OCI-LY7 (cell line): ENCODE results near the gene FCHO2. TPM values are rescaled to one million over a fixed set of nuclear protein-coding genes. Genes with fewer than 3 reads are reported as not detected.
A peak's percentile ranks its signal among the peaks of the same experiment; 100 is the strongest.

Experiments used
- BruUV-seq: library from RNA; stranded (reverse); fragments of 400-500 nt; replicated peaks from 2 replicates; lab custom pipeline; 2021; lab: Mats Ljungman, UMichigan
- CTCF ChIA-PET: fragments of 300-600 bp; sonication (Branson Sonifier 250); formaldehyde crosslinking; loops from one replicate; lab custom pipeline; 2022; ENCODE audit warnings: antibody characterized with exemption; ENCODE audit not compliant: unreplicated experiment; lab: Charles Lee
- POLR2A ChIA-PET: fragments of 300-600 bp; sonication (Branson Sonifier 250); formaldehyde crosslinking; loops from one replicate; lab custom pipeline; 2022; ENCODE audit warnings: antibody characterized with exemption; lab: Charles Lee
- DNase-seq: peaks from one replicate; pipeline ENCODE4 v3.0.0-alpha.2; 2015; ENCODE audit warnings: low spot score
- H2AFZ ChIP-seq: fragments of 200-600 bp; sonication (generic), shearing (Covaris generic); 2 replicates; pipeline ENCODE4 v1.6.1; 2014; ENCODE audit warnings: mild to moderate bottlenecking, antibody characterized with exemption, low read length, moderate library complexity
- H3K27ac ChIP-seq: fragments of 200-600 bp; sonication (generic); 2 replicates; pipeline ENCODE4 v1.5.1; 2014; ENCODE audit warnings: mixed run types, low read depth, mild to moderate bottlenecking, moderate library complexity, low read length, inconsistent platforms; ENCODE audit not compliant: poor library complexity, severe bottlenecking
- H3K36me3 ChIP-seq: fragments of 200-600 bp; sonication (generic); 2 replicates; pipeline ENCODE4 v1.6.1; 2014; ENCODE audit warnings: mild to moderate bottlenecking, antibody characterized with exemption, low read length, moderate library complexity, mixed read lengths; ENCODE audit not compliant: insufficient read depth
- H3K4me1 ChIP-seq: fragments of 200-600 bp; sonication (generic); 2 replicates; pipeline ENCODE4 v1.5.1; 2014; ENCODE audit warnings: mild to moderate bottlenecking, low read length; ENCODE audit not compliant: insufficient read depth, poor library complexity, severe bottlenecking
- H3K4me2 ChIP-seq: fragments of 200-600 bp; sonication (generic); 2 replicates; pipeline ENCODE4 v1.6.1; 2014; ENCODE audit warnings: mild to moderate bottlenecking, low read length
- H3K4me3 ChIP-seq: fragments of 200-600 bp; sonication (generic); 2 replicates; pipeline ENCODE4 v1.5.1; 2014; ENCODE audit warnings: mild to moderate bottlenecking, low read depth, low read length; ENCODE audit not compliant: poor library complexity, severe bottlenecking
- H3K79me2 ChIP-seq: fragments of 200-600 bp; sonication (generic); 2 replicates; pipeline ENCODE4 v1.6.1; 2016; ENCODE audit warnings: low read depth, mild to moderate bottlenecking, low read length, moderate library complexity, mixed read lengths; ENCODE audit not compliant: insufficient read depth
- H3K9me2 ChIP-seq: fragments of 200-600 bp; sonication (generic); 2 replicates; pipeline ENCODE4 v1.6.1; 2016; ENCODE audit warnings: mild to moderate bottlenecking, low read length, mixed read lengths; ENCODE audit not compliant: insufficient read depth
- H3K9me3 ChIP-seq: fragments of 200-600 bp; sonication (generic); 2 replicates; pipeline ENCODE4 v1.6.1; 2014; ENCODE audit warnings: mild to moderate bottlenecking, mixed run types, low read length, mixed read lengths
- H4K20me1 ChIP-seq: fragments of 200-600 bp; sonication (generic); 2 replicates; pipeline ENCODE4 v1.6.1; 2014; ENCODE audit warnings: mild to moderate bottlenecking, antibody characterized with exemption, low read length, moderate library complexity, mixed read lengths; ENCODE audit not compliant: insufficient read depth
- EZH2phosphoT487 ChIP-seq: fragments of 200-600 bp; sonication (generic); IDR thresholded peaks from 2 replicates; pipeline ENCODE4 v1.6.1; 2018; ENCODE audit warnings: low read depth, borderline replicate concordance, mild to moderate bottlenecking, mixed run types, antibody characterized with exemption, low read length, moderate library complexity, mixed read lengths
- intact Hi-C: fragments of 100-400 bp; cut with micrococcal nuclease; formaldehyde crosslinking; loops from one replicate; pipeline ENCODE4 v1.10.0; 2022; ENCODE audit not compliant: unreplicated experiment
- total RNA-seq, 2 experiments: library from RNA; depleted of rRNA in 1 of 2; stranded (reverse); fragments of >200 nt in 1 of 2; shearing (Covaris generic) in 1 of 2; gene quantifications; 2 replicates each; pipeline ENCODE4 v1.2.3, GENCODE V29; 2014 to 2022
- TF ChIP-seq, protein P1 (sequence below): fragments of 200-600 bp; sonication (generic); conservative IDR thresholded peaks from 2 replicates; pipeline ENCODE4 v1.5.1; 2014; ENCODE audit warnings: mild to moderate bottlenecking, antibody characterized with exemption, low read length, moderate library complexity, mixed read lengths

FCHO2 gene
- total RNA-seq, 2 experiments from 2014 or later, result 7.2 to 7.8 TPM

- DNase-seq, result no peak
- no TSS peak for BruUV-seq
- Histone ChIP-seq H4K20me1 (no peaks in the 10 kb centered on the region), H3K27ac (no peak overlapping the region), H3K36me3 (no peaks in the 10 kb centered on the region), H3K4me1 (no peaks in the 10 kb centered on the region), H3K9me3 (peaks cover 9% of the 10 kb centered on the region; the same call in 1 of the 2 replicates), H3K9me2 (no peaks in the 10 kb centered on the region), H3K4me3 (no peak overlapping the region), H2AFZ (no peak overlapping the region), H3K79me2 (no peaks in the 10 kb centered on the region), H3K4me2 (no peak overlapping the region)
- POLR2A ChIA-PET, result interaction anchor here (0.6 to 0.7 kb wide), 2 partner anchors 9 to 146 kb away, joined by 3 read pairs; no protein-coding TSS in a partner anchor
- intact Hi-C loops, result no loop called here
- no peak for TF ChIP-seq EZH2phosphoT487
- TF ChIP-seq, protein P1, sequence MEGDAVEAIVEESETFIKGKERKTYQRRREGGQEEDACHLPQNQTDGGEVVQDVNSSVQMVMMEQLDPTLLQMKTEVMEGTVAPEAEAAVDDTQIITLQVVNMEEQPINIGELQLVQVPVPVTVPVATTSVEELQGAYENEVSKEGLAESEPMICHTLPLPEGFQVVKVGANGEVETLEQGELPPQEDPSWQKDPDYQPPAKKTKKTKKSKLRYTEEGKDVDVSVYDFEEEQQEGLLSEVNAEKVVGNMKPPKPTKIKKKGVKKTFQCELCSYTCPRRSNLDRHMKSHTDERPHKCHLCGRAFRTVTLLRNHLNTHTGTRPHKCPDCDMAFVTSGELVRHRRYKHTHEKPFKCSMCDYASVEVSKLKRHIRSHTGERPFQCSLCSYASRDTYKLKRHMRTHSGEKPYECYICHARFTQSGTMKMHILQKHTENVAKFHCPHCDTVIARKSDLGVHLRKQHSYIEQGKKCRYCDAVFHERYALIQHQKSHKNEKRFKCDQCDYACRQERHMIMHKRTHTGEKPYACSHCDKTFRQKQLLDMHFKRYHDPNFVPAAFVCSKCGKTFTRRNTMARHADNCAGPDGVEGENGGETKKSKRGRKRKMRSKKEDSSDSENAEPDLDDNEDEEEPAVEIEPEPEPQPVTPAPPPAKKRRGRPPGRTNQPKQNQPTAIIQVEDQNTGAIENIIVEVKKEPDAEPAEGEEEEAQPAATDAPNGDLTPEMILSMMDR, result no peak
- CTCF ChIA-PET, result no interaction called here
Measured at GRCh38 chr5:73094415-73094814, 138.6 kb downstream of the FCHO2 start.

- H3K9me2 ChIP-seq, result no peaks in the 10 kb centered on the region
- no peak overlapping the region for H2AFZ ChIP-seq
- no peaks in the 10 kb centered on the region for H4K20me1 ChIP-seq
- H3K79me2 ChIP-seq, result no peaks in the 10 kb centered on the region
- peaks cover 9% of the 10 kb centered on the region; the same call in 1 of the 2 replicates for H3K9me3 ChIP-seq
- BruUV-seq, result no TSS peak
- no peaks in the 10 kb centered on the region for H3K36me3 ChIP-seq
- no peak for TF ChIP-seq EZH2phosphoT487
- TF ChIP-seq, protein P1, result no peak
- H3K4me1 ChIP-seq, result no peaks in the 10 kb centered on the region
- no peak overlapping the region for H3K4me2 ChIP-seq
- no peak for DNase-seq
- H3K27ac ChIP-seq, result no peak overlapping the region
- H3K4me3 ChIP-seq, result no peak overlapping the region
- intact Hi-C loops, result no loop called here
- ChIA-PET POLR2A (interaction anchor here (0.6 to 1.3 kb wide), 5 partner anchors 63 to 424 kb away, joined by 3 to 7 read pairs (median 4); no protein-coding TSS in a partner anchor), CTCF (no interaction called here)
Measured at GRCh38 chr5:73095564-73096238, 139.9 kb downstream of the FCHO2 start.

DNA sequence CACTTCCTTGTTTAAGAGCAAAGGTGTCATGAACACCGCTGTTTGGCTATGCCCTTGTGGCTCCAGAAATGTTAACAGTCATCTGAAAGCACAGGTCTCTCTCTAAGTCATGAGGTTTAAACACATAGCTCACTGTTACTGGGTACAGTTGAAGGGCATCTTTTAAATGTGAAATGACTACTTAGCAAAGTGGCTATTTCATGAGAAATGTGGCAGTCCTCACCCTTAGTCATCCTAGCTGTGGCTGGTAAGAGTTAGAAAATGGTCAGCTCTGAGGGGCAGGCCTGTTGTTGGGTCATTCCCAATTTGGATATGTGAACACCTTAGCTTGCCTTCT, 140.4 kb downstream of the FCHO2 start:
- no peaks in the 10 kb centered on the region for H3K79me2 ChIP-seq
- intact Hi-C loops, result no loop called here
- no peaks in the 10 kb centered on the region for H4K20me1 ChIP-seq
- no peak overlapping the region for H2AFZ ChIP-seq
- peak; percentile 4 for DNase-seq
- ChIA-PET POLR2A (interaction anchor here (0.7 to 0.9 kb wide), 3 partner anchors 65 to 322 kb away, joined by 4 to 7 read pairs (median 6); no protein-coding TSS in a partner anchor), CTCF (no interaction called here)
- H3K9me2 ChIP-seq, result no peaks in the 10 kb centered on the region
- no peak overlapping the region for H3K4me3 ChIP-seq
- peaks cover 9% of the 10 kb centered on the region; the same call in 1 of the 2 replicates for H3K9me3 ChIP-seq
- no peak overlapping the region for H3K4me2 ChIP-seq
- no peak for TF ChIP-seq EZH2phosphoT487
- TF ChIP-seq, protein P1, result no peak
- H3K4me1 ChIP-seq, result no peaks in the 10 kb centered on the region
- BruUV-seq, result no TSS peak
- H3K27ac ChIP-seq, result no peak overlapping the region
- H3K36me3 ChIP-seq, result no peaks in the 10 kb centered on the region
